H9 (cell line): ENCODE data around the gene CRTAP. TPM values are rescaled to one million over a fixed set of nuclear protein-coding genes. Genes with fewer than 3 reads are reported as not detected.

Experiments
- DNase-seq: peaks from one replicate; pipeline ENCODE4 v3.0.0-alpha.2; 2017
- H2AFZ ChIP-seq: one replicate; pipeline ENCODE4 v1.6.1; 2013; ENCODE audit warnings: mild to moderate bottlenecking, low read length, control low read depth, moderate library complexity
- H2AK5ac ChIP-seq: 2 replicates; pipeline ENCODE4 v1.6.1; 2013; ENCODE audit warnings: low read length, control low read depth, mixed read lengths; ENCODE audit not compliant: insufficient read length
- H2BK120ac ChIP-seq: one replicate; pipeline ENCODE4 v1.6.1; 2013; ENCODE audit warnings: low read depth, mild to moderate bottlenecking, low read length, control low read depth, inconsistent platforms; ENCODE audit not compliant: poor library complexity, severe bottlenecking
- H2BK12ac ChIP-seq: 2 replicates; pipeline ENCODE4 v1.6.1; 2013; ENCODE audit warnings: low read length, control low read depth, mixed read lengths, low read depth; ENCODE audit not compliant: insufficient read length
- H2BK15ac ChIP-seq: 2 replicates; pipeline ENCODE4 v1.6.1; 2013; ENCODE audit warnings: low read depth, low read length, control low read depth
- H2BK20ac ChIP-seq: one replicate; pipeline ENCODE4 v1.6.1; 2013; ENCODE audit warnings: low read depth, mild to moderate bottlenecking, low read length, control low read depth, inconsistent platforms; ENCODE audit not compliant: poor library complexity, severe bottlenecking
- H2BK5ac ChIP-seq: 2 replicates; pipeline ENCODE4 v1.6.1; 2013; ENCODE audit warnings: low read length, control low read depth, mixed read lengths; ENCODE audit not compliant: insufficient read length
- H3K14ac ChIP-seq: 2 replicates; pipeline ENCODE4 v1.6.1; 2013; ENCODE audit warnings: low read length, control low read depth; ENCODE audit not compliant: insufficient read depth
- H3K18ac ChIP-seq: 2 replicates; pipeline ENCODE4 v1.6.1; 2013; ENCODE audit warnings: low read depth, mild to moderate bottlenecking, mixed read lengths, low read length, control low read depth; ENCODE audit not compliant: insufficient read length
- H3K23ac ChIP-seq: 2 replicates; pipeline ENCODE4 v1.6.1; 2013; ENCODE audit warnings: low read length, control low read depth, mixed read lengths, low read depth; ENCODE audit not compliant: insufficient read length
- H3K23me2 ChIP-seq: 2 replicates; pipeline ENCODE4 v1.6.1; 2013; ENCODE audit warnings: low read depth, mild to moderate bottlenecking, mixed read lengths, low read length, control low read depth; ENCODE audit not compliant: insufficient read length, poor library complexity, severe bottlenecking
- H3K27ac ChIP-seq: 2 replicates; pipeline ENCODE4 v1.5.1; 2013; ENCODE audit warnings: low read length, control low read depth, mixed read lengths, low read depth; ENCODE audit not compliant: insufficient read length
- H3K27me3 ChIP-seq: 2 replicates; pipeline ENCODE4 v1.6.1; 2013; ENCODE audit warnings: low read length, control low read depth, inconsistent platforms; ENCODE audit not compliant: insufficient read depth
- H3K4ac ChIP-seq: 2 replicates; pipeline ENCODE4 v1.6.1; 2013; ENCODE audit warnings: low read depth, mild to moderate bottlenecking, control low read depth, inconsistent platforms, low read length, moderate library complexity
- H3K4me1 ChIP-seq: 2 replicates; pipeline ENCODE4 v1.6.1; 2013; ENCODE audit warnings: low read length, control low read depth, inconsistent platforms; ENCODE audit not compliant: insufficient read depth
- H3K4me2 ChIP-seq: 2 replicates; pipeline ENCODE4 v1.6.1; 2013; ENCODE audit warnings: low read length, control low read depth, mixed read lengths; ENCODE audit not compliant: insufficient read length, insufficient read depth
- H3K56ac ChIP-seq: 2 replicates; pipeline ENCODE4 v1.6.1; 2013; ENCODE audit warnings: low read depth, mild to moderate bottlenecking, mixed read lengths, low read length, control low read depth; ENCODE audit not compliant: insufficient read length
- H3K79me1 ChIP-seq: 2 replicates; pipeline ENCODE4 v1.6.1; 2013; ENCODE audit warnings: low read depth, mild to moderate bottlenecking, moderate library complexity, low read length, control low read depth, inconsistent platforms; ENCODE audit not compliant: insufficient read depth, poor library complexity, severe bottlenecking
- H3K79me2 ChIP-seq: 2 replicates; pipeline ENCODE4 v1.6.1; 2013; ENCODE audit warnings: low read length, control low read depth, inconsistent platforms; ENCODE audit not compliant: insufficient read depth
- H3K9ac ChIP-seq: 2 replicates; pipeline ENCODE4 v1.6.1; 2013; ENCODE audit warnings: low read length, control low read depth, mixed read lengths; ENCODE audit not compliant: insufficient read length; ENCODE audit errors: extremely low read depth
- H3K9me3 ChIP-seq: one replicate; pipeline ENCODE4 v1.6.1; 2013; ENCODE audit warnings: low read depth, low read length, inconsistent platforms; ENCODE audit not compliant: control insufficient read depth
- H3T11ph ChIP-seq: one replicate; pipeline ENCODE4 v1.6.1; 2013; ENCODE audit warnings: mild to moderate bottlenecking, low read length, control low read depth, inconsistent platforms
- H4K20me1 ChIP-seq: one replicate; pipeline ENCODE4 v1.6.1; 2013; ENCODE audit not compliant: control insufficient read depth, insufficient read length, insufficient read depth
- H4K5ac ChIP-seq: 2 replicates; pipeline ENCODE4 v1.6.1; 2013; ENCODE audit warnings: low read depth, mild to moderate bottlenecking, mixed read lengths, low read length, control low read depth; ENCODE audit not compliant: insufficient read length
- H4K8ac ChIP-seq: replicated peaks from 2 replicates; pipeline ENCODE4 v1.6.1; 2013; ENCODE audit warnings: low read length, control low read depth, mixed read lengths, low read depth; ENCODE audit not compliant: insufficient read length
- H4K91ac ChIP-seq: 2 replicates; pipeline ENCODE4 v1.6.1; 2013; ENCODE audit warnings: low read depth, mild to moderate bottlenecking, moderate library complexity, mixed read lengths, low read length, control low read depth; ENCODE audit not compliant: insufficient read length
- H3K27ac Mint-ChIP-seq, 3 experiments: 2 replicates in 2 of 3; 3 replicates in 1 of 3; pipeline ENCODE4 v1.8.0; 2020 to 2021; ENCODE audit warnings: mixed read lengths in 3 of 3, mild to moderate bottlenecking in 1 of 3, moderate library complexity in 1 of 3
- H3K27me3 Mint-ChIP-seq: 2 replicates; pipeline ENCODE4 v1.8.0; 2021; ENCODE audit warnings: low read depth, mild to moderate bottlenecking, moderate library complexity, mixed read lengths
- H3K36me3 Mint-ChIP-seq, 3 experiments: 2 replicates in 2 of 3; 3 replicates in 1 of 3; pipeline ENCODE4 v1.8.0; 2020 to 2021; ENCODE audit warnings: low read depth in 3 of 3, mixed read lengths in 3 of 3; ENCODE audit not compliant: insufficient read depth in 1 of 3
- H3K4me1 Mint-ChIP-seq, 2 experiments: 2 replicates each; pipeline ENCODE4 v1.8.0; 2020; ENCODE audit warnings: mixed read lengths in 2 of 2
- H3K4me3 Mint-ChIP-seq, 2 experiments: 2 replicates in 1 of 2; 3 replicates in 1 of 2; pipeline ENCODE4 v1.8.0; 2020 to 2021; ENCODE audit warnings: mild to moderate bottlenecking in 2 of 2, mixed read lengths in 2 of 2, moderate library complexity in 1 of 2
- H3K9me3 Mint-ChIP-seq, 2 experiments: 2 replicates in 1 of 2; 3 replicates in 1 of 2; pipeline ENCODE4 v1.8.0; 2020; ENCODE audit warnings: mild to moderate bottlenecking in 2 of 2, mixed read lengths in 2 of 2, moderate library complexity in 1 of 2
- CTCF ChIP-seq: fragments of 200-600 bp; sonication (generic); conservative IDR thresholded peaks from 3 replicates; pipeline ENCODE4 v1.8.0; 2021; ENCODE audit warnings: antibody characterized with exemption, mild to moderate bottlenecking
- WGBS: extraction: QIAGEN DNeasy Blood & Tissue Kit; methylation state at CpG from one replicate; pipeline ENCODE4 v1.1.7; 2013; ENCODE audit warnings: missing lambda C conversion rate, low lambda C conversion rate, mixed read lengths; ENCODE audit not compliant: insufficient read length; ENCODE audit errors: extremely low coverage; 5-methylcytosine and 5-hydroxymethylcytosine counted together
- total RNA-seq: library from RNA; stranded (reverse); gene quantifications from 2 replicates; pipeline ENCODE4 v1.2.1, GENCODE V29; 2021

Gene CRTAP
- total RNA-seq, 1 experiment from 2014 or later, result 159 TPM

- H3K79me2 ChIP-seq, result no peaks in the 10 kb centered on the region
- H2BK120ac ChIP-seq, result no peak overlapping the region
- H2BK15ac ChIP-seq, result no peak overlapping the region
- H3K9ac ChIP-seq, result no peak overlapping the region
- H2BK12ac ChIP-seq, result no peak overlapping the region
- no peak overlapping the region for H4K5ac ChIP-seq
- no peak overlapping the region for H2AK5ac ChIP-seq
- no peaks in the 10 kb centered on the region for H3K27me3 ChIP-seq
- no peak overlapping the region for H2BK5ac ChIP-seq
- WGBS, result no CpG with 5 or more reads among the region's 6 CpGs
- H4K8ac ChIP-seq, result no peak overlapping the region
- Mint-ChIP-seq H3K27me3 (no peaks in the 10 kb centered on the region), H3K9me3 (no peaks in the 10 kb centered on the region), H3K4me3 (no peak overlapping the region), H3K36me3 (peaks cover 0 to 6% (median 0%) of the 10 kb centered on the region in 3 experiments; a peak in 3 of 7 replicates), H3K4me1 (peaks cover 3 to 12% of the 10 kb centered on the region in 2 experiments), H3K27ac (peak overlapping the region in 1 of 3 experiments; percentile 34; a peak in 1 of 7 replicates)
- no peak overlapping the region for H2AFZ ChIP-seq
- H3K18ac ChIP-seq, result no peak overlapping the region
- peaks cover 4% of the 10 kb centered on the region for H3K79me1 ChIP-seq
- H3K56ac ChIP-seq, result no peak overlapping the region
- DNase-seq, result no peak
- TF ChIP-seq CTCF, result no peak
- no peak overlapping the region for H3T11ph ChIP-seq
- H3K4me1 ChIP-seq, result peaks cover 2% of the 10 kb centered on the region; the same call in 1 of the 2 replicates
- no peaks in the 10 kb centered on the region for H3K9me3 ChIP-seq
- no peak overlapping the region for H3K27ac ChIP-seq
- H3K23me2 ChIP-seq, result no peaks in the 10 kb centered on the region
- H3K4me2 ChIP-seq, result no peak overlapping the region
- no peaks in the 10 kb centered on the region for H4K20me1 ChIP-seq
- no peak overlapping the region for H2BK20ac ChIP-seq
- no peak overlapping the region for H4K91ac ChIP-seq
- H3K23ac ChIP-seq, result no peak overlapping the region
- no peak overlapping the region for H3K4ac ChIP-seq
- H3K14ac ChIP-seq, result no peak overlapping the region
These were observed 37.8 kb upstream of the CRTAP start for GRCh38 chr3:33075995-33076394.
